ENCODE data around the gene PRPF8.
A peak's percentile ranks its signal among the peaks of the same experiment; 100 is the strongest.

Gene PRPF8

DNA sequence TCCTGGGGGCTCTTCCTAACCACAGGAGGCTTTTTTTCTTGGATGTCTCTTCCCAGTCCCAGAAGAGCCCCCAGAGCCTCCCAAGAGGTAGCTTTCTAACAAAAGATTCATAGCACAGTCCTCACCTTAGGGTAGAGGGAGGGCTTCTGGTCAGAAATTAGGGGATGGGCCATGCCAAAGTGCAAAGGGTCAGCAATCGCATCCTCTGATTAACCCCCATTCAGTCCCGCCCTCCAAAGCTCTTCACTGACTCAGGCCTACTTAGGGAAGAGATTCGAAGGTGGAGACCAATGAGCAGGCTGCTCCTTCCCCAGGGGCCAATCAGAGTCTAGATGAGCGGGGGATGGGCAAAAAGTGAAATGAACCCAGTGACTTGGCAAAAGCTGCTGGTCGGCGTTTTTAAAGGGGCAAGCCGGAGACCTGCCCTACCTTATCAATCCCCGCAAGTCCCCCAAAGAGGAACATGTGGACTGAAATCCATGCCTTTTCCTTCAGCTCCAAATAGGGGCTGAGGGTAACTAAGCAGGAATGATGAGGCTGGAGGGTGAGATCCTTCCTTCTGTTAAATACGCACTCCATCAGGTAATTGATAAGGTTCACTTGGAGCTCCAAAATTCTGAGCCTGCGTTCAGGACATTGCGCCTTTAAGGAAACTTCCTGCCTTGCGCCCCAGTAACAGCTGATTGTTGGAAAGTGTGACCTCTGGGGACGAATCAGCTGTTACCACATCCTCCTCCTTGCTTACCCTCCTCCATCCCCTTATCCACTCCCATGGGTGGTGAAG, 32.4 kb upstream of the PRPF8 start:
- peak overlapping the region; percentile 44 to 73; a peak in 3 of 4 replicates for H3K4me3 ChIP-seq (ENCODE audit: low read depth in 1 of 2, low read length in 2 of 2)
- peak; percentile 94 for DNase-seq
- no peak for TF ChIP-seq EZH2 (IDR thresholded peaks at IDR 0.05; ENCODE audit: borderline replicate concordance, low read depth, low read length, severe bottlenecking)
- TF ChIP-seq CTCF (IDR thresholded peaks at IDR 0.05; ENCODE audit: borderline replicate concordance, extremely low read depth, low read length, poor library complexity, severe bottlenecking) = no peak
- peak; percentile 73 for ATAC-seq (ENCODE audit: insufficient read depth, low read depth)
- H4K20me1 ChIP-seq (ENCODE audit: insufficient read depth, low read length) = 0 out of 2 replicates have a peak, but pooled peaks cover 4% of the 10 kb centered on the region
- H3K36me3 ChIP-seq (ENCODE audit: insufficient read depth, low read length) = no peaks in the 10 kb centered on the region
- peak overlapping the region; percentile 74 for H2AFZ ChIP-seq (ENCODE audit: low read depth, low read length)
- peak overlapping the region; percentile 95 for H3K27ac ChIP-seq (ENCODE audit: low read length)
- no peaks in the 10 kb centered on the region for H3K27me3 ChIP-seq (ENCODE audit: insufficient read depth, low read length, poor library complexity)
- H3K9ac ChIP-seq (ENCODE audit: low read depth, low read length) = peak overlapping the region; percentile 88
- no peaks in the 10 kb centered on the region for H3K79me2 ChIP-seq (ENCODE audit: insufficient read depth, low read length)
- peak overlapping the region; percentile 71 for H3K4me2 ChIP-seq (ENCODE audit: insufficient read depth, low read length)
- H3K9me3 ChIP-seq (ENCODE audit: insufficient read depth, low read length, severe bottlenecking) = no peaks in the 10 kb centered on the region
- peaks cover 23% of the 10 kb centered on the region for H3K4me1 ChIP-seq (ENCODE audit: insufficient read depth, low read length)

- DNase-seq (peak; percentile 100), ATAC-seq (ENCODE audit: insufficient read depth, low read depth) (peak; percentile 87)
- Histone ChIP-seq H3K36me3 (ENCODE audit: insufficient read depth, low read length) (no peaks in the 10 kb centered on the region), H3K27me3 (ENCODE audit: insufficient read depth, low read length, poor library complexity) (no peaks in the 10 kb centered on the region), H3K9ac (ENCODE audit: low read depth, low read length) (peak overlapping the region; percentile 88), H4K20me1 (ENCODE audit: insufficient read depth, low read length) (0 out of 2 replicates have a peak, but pooled peaks cover 4% of the 10 kb centered on the region), H3K4me3 (ENCODE audit: low read depth in 1 of 2, low read length in 2 of 2) (peak overlapping the region; percentile 61 to 94), H2AFZ (ENCODE audit: low read depth, low read length) (peak overlapping the region; percentile 74), H3K4me2 (ENCODE audit: insufficient read depth, low read length) (peak overlapping the region; percentile 96), H3K4me1 (ENCODE audit: insufficient read depth, low read length) (peaks cover 23% of the 10 kb centered on the region), H3K27ac (ENCODE audit: low read length) (peak overlapping the region; percentile 95), H3K79me2 (ENCODE audit: insufficient read depth, low read length) (no peaks in the 10 kb centered on the region), H3K9me3 (ENCODE audit: insufficient read depth, low read length, severe bottlenecking) (no peaks in the 10 kb centered on the region)
- TF ChIP-seq CTCF (IDR thresholded peaks at IDR 0.05; ENCODE audit: borderline replicate concordance, extremely low read depth, low read length, poor library complexity, severe bottlenecking) (peak; percentile 32), EZH2 (IDR thresholded peaks at IDR 0.05; ENCODE audit: borderline replicate concordance, low read depth, low read length, severe bottlenecking) (no peak)
These were observed 31.6 kb upstream of the PRPF8 start for GRCh38 chr17:1716076-1716911.

DNA sequence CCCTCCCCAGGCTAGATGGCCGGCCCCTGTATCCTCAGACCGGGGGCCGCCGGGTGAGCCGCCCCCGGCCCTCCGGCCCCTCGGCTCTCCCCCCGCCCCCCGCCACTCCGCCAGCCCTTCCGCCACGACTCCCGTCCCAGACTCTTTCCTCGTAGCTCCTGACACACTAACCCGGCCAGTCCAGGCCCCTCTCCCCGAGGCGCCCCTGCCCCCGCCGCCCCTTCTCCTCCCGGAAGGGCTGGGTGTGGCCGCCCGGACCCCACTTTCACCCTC, 31.1 kb upstream of the PRPF8 start:
- Histone ChIP-seq H3K4me1 (ENCODE audit: insufficient read depth, low read length) (peaks cover 23% of the 10 kb centered on the region), H2AFZ (ENCODE audit: low read depth, low read length) (peak overlapping the region; percentile 73; the same call in 1 of the 2 replicates), H3K9me3 (ENCODE audit: insufficient read depth, low read length, severe bottlenecking) (no peaks in the 10 kb centered on the region), H3K9ac (ENCODE audit: low read depth, low read length) (peak overlapping the region; percentile 44), H3K27me3 (ENCODE audit: insufficient read depth, low read length, poor library complexity) (no peaks in the 10 kb centered on the region), H3K4me2 (ENCODE audit: insufficient read depth, low read length) (peak overlapping the region; percentile 96), H3K79me2 (ENCODE audit: insufficient read depth, low read length) (no peaks in the 10 kb centered on the region), H4K20me1 (ENCODE audit: insufficient read depth, low read length) (0 out of 2 replicates have a peak, but pooled peaks cover 4% of the 10 kb centered on the region), H3K27ac (ENCODE audit: low read length) (no peak overlapping the region), H3K36me3 (ENCODE audit: insufficient read depth, low read length) (no peaks in the 10 kb centered on the region), H3K4me3 (ENCODE audit: low read depth in 1 of 2, low read length in 2 of 2) (peak overlapping the region; percentile 61 to 94)
- no peak for ATAC-seq (ENCODE audit: insufficient read depth, low read depth)
- TF ChIP-seq CTCF (IDR thresholded peaks at IDR 0.05; ENCODE audit: borderline replicate concordance, extremely low read depth, low read length, poor library complexity, severe bottlenecking) = no peak
- TF ChIP-seq EZH2 (IDR thresholded peaks at IDR 0.05; ENCODE audit: borderline replicate concordance, low read depth, low read length, severe bottlenecking) = no peak
- no peak for DNase-seq

Measured in DND-41 (cell line).